Measurements from ENCODE around the gene ZFYVE21.

The ZFYVE21 gene

GRCh38 chr14:103692159-103692558 is 23.5 kb upstream of the ZFYVE21 start:
- no peak for DNase-seq (ENCODE audit: low spot score)

DNA sequence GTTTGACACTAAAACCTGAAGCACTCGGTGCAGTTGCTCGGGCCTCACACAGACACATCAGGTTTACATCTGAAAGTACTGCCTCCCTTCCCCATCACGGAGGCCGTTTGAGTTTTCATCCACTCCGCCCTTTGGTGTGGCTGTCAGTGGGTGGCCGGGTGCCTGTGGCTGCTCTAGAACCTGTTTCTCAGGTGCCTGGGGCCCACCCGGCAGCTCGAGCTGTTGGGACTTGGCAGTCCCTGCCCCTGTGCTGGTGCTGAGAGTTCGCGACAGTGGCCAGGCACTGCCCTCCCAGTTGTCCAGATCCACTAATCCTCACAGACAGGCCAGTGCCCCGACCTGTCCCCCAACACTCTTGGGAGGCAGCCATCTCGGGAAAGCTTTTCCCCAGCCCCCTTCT is 22.7 kb upstream of the ZFYVE21 start:
- no peak for DNase-seq (ENCODE audit: low spot score)

DNA sequence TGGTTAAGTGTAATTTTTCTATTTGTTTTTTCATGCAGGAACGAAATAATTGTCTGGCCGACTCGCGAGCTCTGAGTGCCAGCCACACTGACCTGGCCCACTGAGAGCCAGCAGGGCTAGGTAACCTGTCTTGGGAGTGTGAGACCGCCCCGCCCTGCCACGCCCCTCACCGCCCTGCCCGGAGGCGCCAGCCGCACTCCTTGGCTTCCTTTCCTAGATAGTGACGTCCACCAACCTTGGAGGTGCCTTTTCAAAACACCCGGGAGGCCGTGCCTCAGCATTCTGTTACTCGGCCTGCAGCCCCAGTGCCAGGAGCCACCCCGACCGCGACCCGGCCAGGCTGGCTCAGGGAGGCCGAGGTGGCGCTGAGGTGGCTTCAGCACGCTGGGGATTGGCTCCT is 22.1 kb upstream of the ZFYVE21 start:
- DNase-seq (ENCODE audit: low spot score): no peak

GRCh38 chr14:103694572-103695026 is 21.0 kb upstream of the ZFYVE21 start:
- no peak for DNase-seq (ENCODE audit: low spot score)

GRCh38 chr14:103695296-103696069 is 20.1 kb upstream of the ZFYVE21 start:
- DNase-seq (ENCODE audit: low spot score): no peak

GRCh38 chr14:103696070-103696402 is 19.6 kb upstream of the ZFYVE21 start:
- DNase-seq (ENCODE audit: low spot score): no peak

GRCh38 chr14:103696466-103697071 is 19.0 kb upstream of the ZFYVE21 start:
- DNase-seq (ENCODE audit: low spot score): peak; percentile 28

DNA sequence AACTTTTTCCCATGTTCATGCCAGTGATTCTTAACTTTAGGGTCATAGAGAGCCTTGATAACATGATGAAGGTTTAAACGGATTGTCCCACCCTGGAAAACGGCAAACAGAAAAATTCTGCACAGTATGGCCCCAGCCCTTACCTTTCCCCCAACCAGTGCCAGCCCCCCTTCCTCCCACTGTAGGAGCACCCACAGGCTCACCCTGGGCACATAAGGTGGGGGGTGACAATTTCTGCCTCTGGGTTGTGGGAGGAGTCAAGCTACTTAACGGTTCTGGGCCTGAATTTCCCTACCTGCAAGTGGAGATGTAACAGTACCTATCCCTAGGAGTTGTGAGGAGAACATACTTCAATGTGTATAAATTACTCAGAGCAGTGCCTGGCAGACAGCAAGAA is 18.4 kb upstream of the ZFYVE21 start:
- no peak for DNase-seq (ENCODE audit: low spot score)

GRCh38 chr14:103697603-103698379 is 17.8 kb upstream of the ZFYVE21 start:
- no peak for DNase-seq (ENCODE audit: low spot score)

- no peak for DNase-seq (ENCODE audit: low spot score)
Observed at GRCh38 chr14:103698380-103699260, 17.0 kb upstream of the ZFYVE21 start.

DNA sequence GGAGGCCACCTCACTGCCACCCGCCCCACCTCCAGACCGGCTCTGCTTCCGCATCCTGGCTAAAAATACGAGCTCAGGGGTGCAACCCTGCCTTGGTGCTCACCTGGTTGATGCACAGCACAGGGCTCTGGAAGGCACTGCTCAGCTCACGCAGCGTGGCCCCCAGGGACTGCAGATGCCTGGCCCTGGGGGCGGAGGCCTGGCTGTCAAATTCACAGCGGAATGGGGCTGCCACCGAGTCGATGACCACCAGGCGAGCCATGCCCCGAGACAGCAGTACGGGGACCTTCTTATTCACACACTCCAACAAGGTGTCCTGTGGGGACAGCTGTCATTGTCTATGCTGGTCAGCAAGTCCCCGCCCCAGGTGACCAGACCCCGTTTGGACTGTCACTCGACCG is 16.3 kb upstream of the ZFYVE21 start:
- no peak for DNase-seq (ENCODE audit: low spot score)

DNA sequence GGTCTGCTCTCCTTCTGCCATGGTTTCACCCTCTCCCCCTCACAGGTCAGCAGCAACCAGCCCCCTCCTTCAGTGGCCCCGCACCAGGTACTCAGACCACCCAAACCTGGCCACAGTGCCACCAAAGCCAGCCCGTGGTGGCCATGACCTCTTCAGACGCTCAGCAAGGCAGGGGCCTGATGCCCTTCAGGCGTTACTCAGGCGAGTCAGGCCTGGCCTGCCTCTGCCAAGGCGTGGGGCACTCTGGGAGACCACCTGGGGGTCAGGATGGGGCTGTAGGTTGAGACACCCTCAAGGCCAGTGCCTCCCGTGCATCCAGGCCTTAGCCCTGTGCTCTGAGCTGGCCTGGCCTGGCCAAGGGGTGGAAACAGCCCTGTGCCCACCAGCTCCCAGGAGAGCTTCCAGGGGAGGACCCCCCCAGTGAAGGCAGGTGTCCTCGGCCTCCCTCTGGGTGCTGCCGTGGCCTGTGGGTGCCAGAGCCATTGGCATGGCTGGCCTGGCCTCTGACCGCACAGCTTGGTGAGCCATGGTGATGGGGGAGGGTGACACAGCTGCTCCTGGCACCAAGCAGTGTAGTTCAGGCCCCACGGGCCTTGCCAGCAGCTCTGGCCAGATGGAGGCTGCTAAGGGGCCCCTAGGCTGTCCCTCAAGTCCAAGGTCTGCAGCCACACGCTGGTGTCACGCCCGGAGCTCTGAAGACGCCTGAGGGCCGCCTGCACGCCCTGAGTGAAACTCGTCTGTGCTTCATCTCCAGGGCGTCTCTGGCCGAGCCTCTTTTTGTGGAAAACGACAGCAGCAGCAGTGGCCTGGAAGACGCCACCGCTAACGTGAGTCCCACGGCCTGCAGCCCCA is 15.5 kb upstream of the ZFYVE21 start:
- DNase-seq (ENCODE audit: low spot score): peak; percentile 70

GRCh38 chr14:103700753-103701490 is 14.7 kb upstream of the ZFYVE21 start:
- DNase-seq (ENCODE audit: low spot score): no peak

GRCh38 chr14:103702095-103702494 is 13.5 kb upstream of the ZFYVE21 start:
- no peak for DNase-seq (ENCODE audit: low spot score)

GRCh38 chr14:103702497-103703432 is 12.8 kb upstream of the ZFYVE21 start:
- no peak for DNase-seq (ENCODE audit: low spot score)

DNA sequence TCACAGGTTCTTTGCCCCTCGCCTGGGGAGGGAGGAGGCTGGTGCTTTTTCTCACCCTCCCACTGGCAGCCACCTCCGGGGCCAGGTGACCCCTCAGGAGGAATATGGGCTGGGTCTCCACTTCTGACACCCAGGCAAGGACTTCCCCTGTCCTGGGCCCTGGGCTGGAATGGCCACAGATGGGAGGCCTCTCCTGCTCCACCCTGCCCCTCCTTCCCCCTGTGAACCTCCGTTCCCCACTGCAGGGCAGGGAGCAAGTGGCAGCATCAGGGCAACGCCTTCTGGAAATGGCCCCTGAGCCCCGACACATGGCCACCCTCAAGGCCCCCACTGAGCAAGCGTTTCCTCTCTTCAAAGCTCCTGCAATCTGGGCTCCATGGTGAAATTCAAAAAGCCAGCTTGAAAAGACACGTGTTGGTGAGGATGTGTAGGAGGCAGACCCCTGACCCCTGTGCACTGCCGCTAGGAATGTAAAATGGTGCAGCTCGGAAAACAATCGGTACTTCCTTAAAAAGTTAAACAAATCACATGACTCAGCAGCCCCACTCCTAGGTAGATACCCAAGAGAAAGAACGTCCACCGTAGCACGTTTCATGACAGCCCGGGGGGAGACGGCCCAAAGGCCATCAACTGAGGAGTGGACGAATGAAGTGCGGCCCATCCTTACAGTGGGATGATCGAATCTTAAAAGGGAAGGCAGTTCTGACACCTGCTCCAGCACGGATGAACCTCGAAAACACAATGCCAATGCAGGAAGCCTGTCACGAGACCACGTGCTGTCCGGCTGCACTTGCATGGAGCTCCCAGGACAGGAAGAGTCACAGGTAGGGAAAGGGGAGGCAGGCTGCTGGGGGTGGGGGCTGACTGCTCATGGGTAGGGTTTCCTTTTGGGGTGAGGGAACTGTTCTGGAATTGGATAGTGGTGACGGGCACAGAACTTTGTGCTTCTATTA is 11.9 kb upstream of the ZFYVE21 start:
- no peak for DNase-seq (ENCODE audit: low spot score)

- DNase-seq (ENCODE audit: low spot score): no peak
Observed at GRCh38 chr14:103704708-103705107, 10.9 kb upstream of the ZFYVE21 start.

- no peak for DNase-seq (ENCODE audit: low spot score)
Observed at GRCh38 chr14:103705118-103705503, 10.5 kb upstream of the ZFYVE21 start.
